GM18507 (cell line): Measurements from ENCODE around the gene UPK2.
"Not testable (repeated sequence)": the region's sequence is repeated elsewhere in the genome, so short reads cannot be mapped to it uniquely, and the experiment has no call there.

Experiments used
- DNase-seq: peaks from one replicate; pipeline ENCODE4 v3.0.0; 2011; ENCODE audit warnings: low read depth; ENCODE audit not compliant: insufficient read length; ENCODE audit errors: extremely low spot score
- FAIRE-seq: peaks from 2 replicates; lab custom pipeline; 2011; peaks lifted over from hg19 to GRCh38; lab: Jason Lieb, UNC

Gene UPK2

DNA sequence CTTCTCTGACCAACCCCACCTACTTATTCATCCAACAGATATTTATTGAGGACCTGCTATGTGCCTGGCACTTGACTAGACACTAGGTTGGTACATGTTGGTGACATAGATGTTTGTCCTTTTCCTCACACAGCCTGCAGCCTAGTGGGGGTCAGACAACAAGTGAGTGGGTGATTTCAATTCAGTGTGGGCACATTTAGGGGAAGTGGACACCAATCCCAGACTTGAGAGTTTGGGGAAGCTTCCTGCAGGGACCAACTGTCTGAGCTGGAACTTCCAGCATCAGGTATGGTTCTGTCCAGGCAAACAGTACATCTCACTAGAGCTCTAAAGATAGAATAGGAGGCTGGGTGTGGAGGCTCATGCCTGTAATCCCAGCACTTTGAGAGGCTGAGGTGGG lies 24.5 kb upstream of the UPK2 start:
- DNase-seq (no peak), FAIRE-seq (no peak)

DNA sequence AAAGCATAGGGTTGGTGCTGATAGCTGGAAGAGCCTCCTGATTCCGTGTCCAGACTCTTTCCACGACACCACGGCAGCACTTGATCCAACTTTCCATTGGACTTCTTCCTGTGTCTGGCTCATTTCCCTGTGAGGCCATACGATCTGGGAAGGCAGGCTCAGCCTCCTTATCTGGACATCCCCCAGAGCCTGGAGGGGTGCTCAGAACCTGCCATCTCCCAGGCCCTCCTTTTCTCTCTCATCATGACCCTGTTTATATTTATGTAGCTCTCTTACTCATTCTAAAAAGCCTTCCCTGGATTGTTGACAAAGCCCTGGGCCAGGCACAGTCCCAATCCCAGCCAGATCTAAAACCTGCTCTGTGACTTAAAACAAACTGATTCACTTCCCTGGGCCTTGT lies 22.6 kb upstream of the UPK2 start:
- no peak for FAIRE-seq

GRCh38 chr11:118935376-118935775 lies 20.7 kb upstream of the UPK2 start:
- no peak for FAIRE-seq
- no peak for DNase-seq

More for the DNA sequence above, 22.6 kb upstream of the UPK2 start:
- DNase-seq, result no peak

- FAIRE-seq (no peak), DNase-seq (no peak)
Observed at GRCh38 chr11:118938491-118939403, 17.4 kb upstream of the UPK2 start.

DNA sequence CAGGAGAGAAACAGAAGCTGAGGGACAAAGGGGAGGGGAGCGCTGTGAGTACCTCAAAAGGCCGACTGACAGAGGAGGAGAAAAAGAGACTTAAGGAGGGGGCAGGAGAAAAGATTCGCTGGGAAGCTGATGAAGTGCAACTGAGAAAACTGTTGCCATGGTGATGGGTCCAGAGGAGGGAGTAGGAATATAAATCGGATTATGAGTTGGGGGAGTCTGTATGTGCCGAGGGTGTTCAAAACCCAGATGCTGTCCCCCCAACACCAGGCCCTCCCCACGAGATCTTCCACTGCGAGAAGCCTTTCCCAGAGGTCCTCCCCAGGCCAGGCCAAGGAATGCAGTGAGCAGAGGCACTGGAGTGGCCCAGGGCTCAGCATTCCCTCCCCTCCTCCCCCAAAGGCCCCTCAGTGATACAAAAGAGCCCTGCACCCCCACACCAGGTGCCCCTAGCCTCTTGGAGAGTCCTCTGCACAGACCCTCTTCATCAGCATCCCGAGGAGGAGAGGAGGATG lies 16.6 kb upstream of the UPK2 start:
- DNase-seq (no peak), FAIRE-seq (no peak)

DNA sequence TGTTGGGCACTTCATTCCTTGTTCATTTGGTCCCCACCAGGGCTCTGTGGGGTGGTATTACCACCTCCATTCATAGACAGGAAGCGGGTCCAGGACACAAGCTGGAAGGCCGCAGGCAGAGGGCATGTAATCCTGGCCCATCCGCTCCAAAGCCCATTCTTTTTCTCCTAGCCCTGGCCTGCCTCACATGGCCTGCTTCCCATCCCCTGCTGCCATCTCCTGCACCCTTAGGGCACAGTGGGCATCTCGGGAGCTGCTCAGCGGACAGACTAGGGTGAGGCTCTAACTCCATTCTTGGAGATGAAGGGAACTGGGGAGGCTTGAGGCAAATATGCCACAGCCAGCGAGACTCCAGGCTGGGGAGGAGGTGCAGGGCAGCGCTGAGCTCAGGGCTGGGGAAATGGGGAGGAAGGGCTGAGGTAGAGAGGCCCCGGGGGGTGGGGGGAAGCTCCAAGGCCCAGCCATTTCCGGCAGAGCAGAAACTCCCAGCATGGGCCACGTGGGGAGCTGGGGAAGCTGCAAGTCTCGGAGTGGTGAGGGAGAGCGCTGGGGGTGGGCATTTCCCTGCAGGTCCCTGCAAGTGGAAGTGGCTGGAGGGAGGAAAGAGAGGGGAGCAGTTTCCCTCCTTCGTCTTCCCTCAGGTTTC lies 16.0 kb upstream of the UPK2 start:
- FAIRE-seq, result no peak

DNA sequence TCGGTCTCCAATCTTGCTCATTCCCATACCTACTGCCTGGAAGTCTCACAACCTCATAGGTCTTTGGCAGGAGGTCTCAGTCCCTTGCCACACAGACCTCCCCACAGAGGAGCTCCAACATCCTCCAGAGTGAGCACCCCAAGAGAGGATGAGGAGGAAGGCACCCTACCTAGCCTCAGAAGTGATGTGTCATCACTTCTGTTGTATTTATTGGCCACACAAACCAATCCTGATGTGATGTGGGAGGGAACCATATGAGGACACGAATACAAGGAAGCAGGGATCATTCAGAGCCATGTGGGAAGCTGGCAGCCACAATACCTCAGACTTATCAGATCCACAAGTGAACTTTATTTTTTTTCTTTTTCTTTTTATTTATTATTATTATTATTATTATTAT lies 9.0 kb upstream of the UPK2 start:
- FAIRE-seq (no peak), DNase-seq (no peak)

More for the DNA sequence above, 16.0 kb upstream of the UPK2 start:
- DNase-seq, result no peak

- DNase-seq, result no peak
- no peak for FAIRE-seq
Observed at GRCh38 chr11:118948000-118948399, 8.1 kb upstream of the UPK2 start.

DNA sequence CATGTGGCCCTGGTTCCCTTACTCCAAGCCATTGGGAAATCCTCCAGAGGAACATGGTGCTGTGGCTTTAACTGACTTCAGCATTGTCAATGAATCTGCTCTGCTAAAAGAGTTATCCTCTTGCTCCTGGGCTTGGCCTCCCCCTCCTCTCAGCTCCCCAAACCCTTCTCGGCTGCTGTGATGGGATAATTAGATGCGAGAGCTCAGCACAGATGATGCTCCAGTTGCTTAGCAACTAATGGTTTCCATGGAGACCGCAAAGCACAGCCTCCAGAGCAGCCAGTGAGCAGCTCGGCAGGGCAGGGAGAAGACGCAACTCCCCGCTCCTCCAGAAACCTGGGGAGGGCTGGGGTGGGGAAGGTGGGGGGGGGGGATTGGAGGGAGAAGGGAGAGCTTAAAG lies 2.8 kb upstream of the UPK2 start:
- FAIRE-seq (no peak), DNase-seq (no peak)

DNA sequence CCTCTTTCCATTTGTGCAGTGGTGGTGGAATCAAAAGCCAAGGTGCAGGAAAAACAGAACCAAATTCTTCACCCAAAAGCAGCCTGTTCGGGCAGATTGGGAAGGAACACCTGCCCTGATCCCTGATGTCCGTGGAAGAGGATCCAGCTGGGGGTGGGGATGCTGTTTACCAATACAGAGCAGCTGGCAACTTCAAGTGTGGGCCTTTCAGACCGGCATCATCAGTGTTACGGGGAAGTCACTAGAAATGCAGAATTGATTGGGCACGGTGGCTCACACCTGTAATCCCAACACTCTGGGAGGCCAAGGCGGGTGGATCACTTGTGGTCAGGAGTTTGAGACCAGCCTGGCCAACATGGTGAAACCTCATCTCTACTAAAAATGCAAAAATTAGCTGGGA lies 2.1 kb upstream of the UPK2 start:
- FAIRE-seq, DNase-seq: not testable (repeated sequence)

DNA sequence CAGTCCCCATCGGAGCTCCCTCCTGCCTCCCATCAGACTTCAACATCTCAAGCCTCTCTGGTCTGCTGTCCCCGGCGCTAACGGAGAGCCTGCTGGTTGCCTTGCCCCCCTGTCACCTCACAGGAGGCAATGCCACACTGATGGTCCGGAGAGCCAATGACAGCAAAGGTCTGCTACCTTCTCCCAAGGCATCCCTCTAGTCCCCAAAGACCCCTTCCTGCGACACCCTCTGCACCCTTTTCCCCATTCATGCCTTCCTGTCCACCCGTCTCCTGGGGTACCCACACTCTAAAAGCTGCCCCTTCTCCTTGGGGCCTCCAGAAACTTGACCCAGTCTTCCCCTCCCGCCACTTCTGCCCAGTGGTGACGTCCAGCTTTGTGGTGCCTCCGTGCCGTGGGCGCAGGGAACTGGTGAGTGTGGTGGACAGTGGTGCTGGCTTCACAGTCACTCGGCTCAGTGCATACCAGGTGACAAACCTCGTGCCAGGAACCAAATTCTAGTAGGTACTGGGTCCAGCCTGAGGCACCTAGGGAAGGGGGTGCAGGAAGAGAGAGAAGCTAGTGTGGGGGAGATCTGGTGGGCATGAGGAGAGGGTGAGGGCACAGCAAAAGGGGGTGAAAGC lies 860 bp downstream of the UPK2 start:
- DNase-seq, result no peak
- no peak for FAIRE-seq

GRCh38 chr11:118957549-118957948 lies 1.5 kb downstream of the UPK2 start:
- FAIRE-seq (no peak), DNase-seq (no peak)

GRCh38 chr11:118957968-118958367 lies 1.9 kb downstream of the UPK2 start:
- FAIRE-seq, result no peak
- no peak for DNase-seq

- FAIRE-seq, result no peak
Observed at GRCh38 chr11:118958577-118958976, 2.5 kb downstream of the UPK2 start.

DNA sequence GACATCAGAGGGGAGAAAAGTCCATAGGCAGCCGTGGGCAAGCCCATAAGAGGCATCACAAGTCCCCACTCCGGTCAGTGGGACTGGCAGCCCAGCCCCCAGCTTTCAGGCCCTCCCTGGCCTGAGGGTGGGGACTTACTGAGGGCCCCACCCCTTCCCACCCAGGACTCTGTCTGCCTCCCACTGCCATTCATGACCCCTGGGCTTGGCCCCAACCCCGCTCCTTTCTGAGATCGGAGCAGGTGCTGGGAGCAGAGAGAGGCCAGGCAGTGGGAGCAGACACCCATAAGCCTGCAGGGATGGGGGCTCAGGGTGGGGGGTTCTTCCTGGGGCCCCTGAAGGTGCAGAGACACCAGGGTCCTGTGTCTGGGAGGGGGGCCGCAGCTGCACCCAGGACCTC lies 5.1 kb downstream of the UPK2 start:
- FAIRE-seq (no peak), DNase-seq (no peak)

More at GRCh38 chr11:118958577-118958976, 2.5 kb downstream of the UPK2 start:
- DNase-seq, result no peak

GRCh38 chr11:118961591-118961990 lies 5.5 kb downstream of the UPK2 start:
- DNase-seq (no peak), FAIRE-seq (no peak)

GRCh38 chr11:118969508-118969907 lies 13.4 kb downstream of the UPK2 start:
- not testable (repeated sequence) for FAIRE-seq, DNase-seq

DNA sequence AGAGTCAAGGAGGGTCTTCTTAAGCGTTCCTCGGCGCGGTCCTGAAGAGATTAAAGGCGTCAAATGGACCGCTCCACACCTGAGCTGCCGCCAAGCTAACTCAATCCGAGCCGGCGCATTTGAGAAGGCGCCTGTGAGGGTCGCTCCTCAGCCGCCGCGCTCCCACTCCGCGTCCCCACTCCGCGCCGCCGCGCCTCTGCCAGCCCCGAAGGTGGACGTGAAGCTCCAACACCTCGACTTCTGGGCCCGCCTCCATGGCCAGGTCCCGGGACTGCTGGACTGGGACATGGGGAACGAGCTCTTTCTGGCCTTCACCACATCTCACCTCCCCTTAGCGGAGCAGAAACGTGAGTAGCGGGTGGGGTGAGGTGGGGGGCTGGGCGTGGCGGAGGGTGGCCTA lies 15.5 kb downstream of the UPK2 start, which contains the start of gene FOXR1:
Gene FOXR1, plus strand, starts transcription at position 116 of the 400 bp plus-strand sequence. Its CDS starts 171 bp downstream, at position 287.
- DNase-seq (no peak), FAIRE-seq (no peak)

DNA sequence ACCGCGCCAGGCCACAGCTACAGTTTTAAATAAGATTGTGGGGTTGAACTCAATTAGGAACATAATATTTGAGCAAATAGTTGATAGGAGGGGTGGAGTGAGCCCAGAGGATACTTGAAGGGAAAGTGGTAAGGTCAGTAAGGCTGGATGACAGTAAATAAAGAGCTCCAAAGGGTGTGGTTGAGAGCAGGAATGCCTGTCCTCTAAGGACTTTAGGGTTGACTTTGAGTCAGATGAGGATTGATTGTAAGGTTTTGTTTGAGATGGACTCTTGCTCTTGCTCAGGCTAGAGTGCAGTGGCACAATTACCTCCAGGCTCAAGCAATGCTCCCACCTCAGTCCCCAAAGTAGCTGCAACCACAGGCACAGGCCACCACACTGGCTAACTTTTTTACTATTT lies 17.9 kb downstream of the UPK2 start:
- FAIRE-seq (no peak), DNase-seq (no peak)
